ENCODE data around the gene NAALADL2.

GRCh38 chr3:175558261-175558660 lies 699.1 kb downstream of the NAALADL2 start:
- TF ChIP-seq CTCF (IDR thresholded peaks at IDR 0.05; ENCODE audit: low read length) (no peak), EZH2 (IDR thresholded peaks at IDR 0.05; ENCODE audit: borderline replicate concordance, low read length) (no peak)

Data from OCI-LY1 (cell line).